T-helper 2 cell treated with Interferon-gamma antibody and Interleukin-4, amounts not matched to agents 100 ng/mL and 5 ng/mL, for 36 hours (primary cell): ENCODE data around the gene FER. TPM values are rescaled to one million over a fixed set of nuclear protein-coding genes. Genes with fewer than 3 reads are reported as not detected.
"Not testable (repeated sequence)": the region's sequence is repeated elsewhere in the genome, so short reads cannot be mapped to it uniquely, and the experiment has no call there.

Source experiments
- intact Hi-C: fragments of 100-400 bp; cut with micrococcal nuclease; formaldehyde crosslinking; loops from one replicate; pipeline ENCODE4 v1.15.1; 2023
- total RNA-seq: library from RNA; stranded (reverse); gene quantifications from 2 replicates; pipeline ENCODE4 v1.2.3, GENCODE V29; 2022

The FER gene
- total RNA-seq, 1 donor from 2014 or later, result 3.4 TPM

DNA sequence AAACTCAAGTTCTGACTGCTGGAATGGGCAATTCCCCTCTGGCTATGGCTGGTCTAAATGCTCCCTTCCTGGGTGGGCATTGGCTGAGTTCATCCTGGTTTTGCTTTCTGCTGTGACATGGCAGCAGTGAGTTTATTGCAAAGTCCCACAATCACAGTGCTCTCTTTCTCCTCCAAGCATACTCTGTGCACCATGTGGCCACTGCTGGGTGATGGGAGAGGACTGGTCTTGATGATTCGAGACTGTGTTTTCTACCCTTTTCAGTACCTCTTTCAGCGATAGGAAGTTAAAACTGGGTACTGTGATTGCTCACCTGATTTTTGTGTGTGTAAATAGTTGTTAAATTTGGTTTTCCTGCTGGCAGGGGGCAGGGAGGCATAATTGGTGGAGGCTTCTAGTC is 49.7 kb downstream of the FER start:
- intact Hi-C loops, result no loop called here

GRCh38 chr5:108797986-108798385 is 50.3 kb downstream of the FER start:
- intact Hi-C loops, result no loop called here

DNA sequence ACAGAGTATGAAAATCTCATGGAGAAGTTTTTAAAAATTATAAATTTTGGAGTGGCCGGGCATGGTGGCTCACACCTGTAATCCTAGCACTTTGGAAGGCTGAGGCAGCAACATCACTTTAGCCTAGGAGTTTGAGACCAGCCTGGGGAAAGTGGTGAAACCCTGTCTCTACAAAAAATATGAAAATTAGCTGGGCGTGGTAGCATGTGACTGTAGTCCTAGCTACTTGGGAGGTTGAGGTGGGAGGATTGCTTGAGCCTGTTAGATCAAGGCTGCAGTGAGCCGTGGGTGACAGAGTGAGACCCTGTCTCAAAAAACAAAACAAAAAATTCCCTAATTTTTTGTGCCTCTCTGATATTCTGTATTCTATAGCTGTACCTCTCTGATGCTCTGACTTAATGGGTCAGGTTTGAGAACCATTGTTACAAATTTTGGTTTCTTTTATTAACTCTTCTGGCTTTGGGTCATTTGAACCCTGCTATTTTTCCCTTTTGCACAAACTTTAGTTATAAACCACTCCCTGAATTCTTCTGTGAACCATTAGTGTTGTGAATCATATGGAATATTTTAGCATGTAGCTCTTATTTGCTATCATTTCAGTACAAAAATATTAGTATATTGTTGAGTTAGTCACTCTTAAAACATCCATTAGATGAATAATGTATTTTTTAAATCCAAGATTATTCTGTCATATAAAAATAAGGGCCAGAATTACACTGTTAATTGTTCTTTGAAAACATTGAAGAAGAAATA is 51.0 kb downstream of the FER start:
- intact Hi-C loops, result no loop called here

- intact Hi-C loops, result no loop called here
Measured at GRCh38 chr5:108801301-108801700, 53.6 kb downstream of the FER start.

- intact Hi-C loops, result no loop called here
Measured at GRCh38 chr5:108801776-108802175, 54.1 kb downstream of the FER start.

GRCh38 chr5:108810717-108811116 is 63.0 kb downstream of the FER start:
- intact Hi-C loops, result no loop called here

DNA sequence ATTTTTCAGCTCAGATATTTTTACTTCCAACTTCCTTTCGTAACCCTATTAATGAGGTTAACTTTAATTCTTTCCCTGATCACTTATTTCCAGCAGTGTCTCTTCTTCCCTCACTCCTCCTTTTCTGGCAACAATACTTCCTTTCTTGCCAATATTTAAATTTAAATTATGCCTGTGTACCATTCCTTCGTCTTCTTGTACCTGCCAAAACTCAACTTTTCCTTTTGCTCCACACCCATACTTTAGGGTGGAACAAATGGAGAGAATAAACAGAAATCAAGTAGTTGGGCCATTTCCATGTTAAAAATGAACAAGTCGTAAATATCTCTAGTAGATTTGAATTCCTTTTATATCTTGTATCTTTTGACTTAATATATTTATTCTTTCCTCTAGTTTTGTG is 66.0 kb downstream of the FER start:
- intact Hi-C loops, result no loop called here

GRCh38 chr5:108814551-108814950 is 66.9 kb downstream of the FER start:
- intact Hi-C loops, result no loop called here

DNA sequence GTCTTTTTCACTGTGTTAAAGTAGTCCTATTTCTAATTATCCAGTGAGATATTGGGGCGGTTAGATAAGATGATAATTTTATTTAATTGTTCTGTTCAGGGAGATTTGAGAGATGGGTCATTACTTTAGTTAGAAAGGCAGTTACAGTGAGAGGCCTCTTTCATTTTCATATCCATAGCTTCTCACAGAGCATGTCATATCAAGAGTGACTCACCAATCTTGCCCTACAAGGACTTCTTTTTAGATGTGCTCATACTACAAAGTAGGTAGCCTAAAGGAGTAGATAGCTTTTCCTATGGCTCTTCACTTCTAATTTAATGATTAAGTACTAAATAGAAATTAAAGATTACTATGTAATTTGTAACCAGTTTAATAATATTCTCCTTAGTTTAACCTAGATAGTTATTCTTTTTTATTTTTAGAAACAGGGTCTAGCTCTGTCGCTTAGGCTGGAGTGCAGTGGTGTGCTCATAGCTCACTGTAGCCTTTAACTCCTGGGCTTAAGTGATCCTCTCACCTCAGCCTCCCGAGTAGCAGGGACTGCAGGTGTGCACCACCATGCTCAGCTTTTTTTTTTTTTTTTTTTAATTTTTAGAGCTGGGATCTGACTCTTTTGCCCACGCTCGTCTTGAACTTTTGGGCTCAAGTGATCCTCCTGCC is 71.0 kb downstream of the FER start:
- intact Hi-C loops, result no loop called here

GRCh38 chr5:108820983-108821382 is 73.3 kb downstream of the FER start:
- intact Hi-C loops, result no loop called here

DNA sequence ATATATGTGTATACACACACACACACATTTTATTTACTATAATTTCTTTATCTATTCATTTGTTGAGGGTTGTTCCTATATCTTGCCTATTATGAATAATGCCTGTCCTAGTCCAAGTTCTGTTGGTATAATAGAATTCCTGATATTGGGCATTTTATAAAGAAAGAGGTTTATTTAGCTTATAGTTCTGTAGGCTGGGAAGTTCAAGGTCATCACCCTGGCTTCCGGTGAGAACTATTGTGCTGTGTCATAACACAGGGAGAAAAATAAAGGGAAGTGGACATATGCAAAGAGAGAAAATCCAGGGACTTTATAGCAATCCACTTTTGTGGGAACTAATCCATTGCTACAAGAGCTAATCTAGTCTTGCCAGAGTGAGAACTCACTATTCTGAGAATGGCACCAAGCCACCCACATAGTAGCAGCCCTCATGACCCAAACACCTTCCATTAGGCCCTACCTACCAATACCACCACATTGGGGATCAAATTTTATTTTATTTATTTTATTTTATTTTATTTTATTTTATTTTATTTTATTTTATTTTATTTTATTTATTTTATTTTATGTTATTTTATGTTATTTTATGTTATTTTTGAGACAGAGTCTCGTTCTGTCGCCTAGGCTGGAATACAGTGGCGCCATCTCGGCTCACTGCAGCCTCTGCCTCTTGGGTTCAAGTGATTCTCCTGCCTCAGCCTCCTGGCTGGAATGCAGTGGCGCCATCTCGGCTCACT is 74.7 kb downstream of the FER start:
- intact Hi-C loops, result no loop called here

GRCh38 chr5:108827131-108827530 is 79.4 kb downstream of the FER start:
- intact Hi-C loops, result no loop called here

- intact Hi-C loops, result no loop called here
Measured at GRCh38 chr5:108830705-108831276, 83.1 kb downstream of the FER start.

DNA sequence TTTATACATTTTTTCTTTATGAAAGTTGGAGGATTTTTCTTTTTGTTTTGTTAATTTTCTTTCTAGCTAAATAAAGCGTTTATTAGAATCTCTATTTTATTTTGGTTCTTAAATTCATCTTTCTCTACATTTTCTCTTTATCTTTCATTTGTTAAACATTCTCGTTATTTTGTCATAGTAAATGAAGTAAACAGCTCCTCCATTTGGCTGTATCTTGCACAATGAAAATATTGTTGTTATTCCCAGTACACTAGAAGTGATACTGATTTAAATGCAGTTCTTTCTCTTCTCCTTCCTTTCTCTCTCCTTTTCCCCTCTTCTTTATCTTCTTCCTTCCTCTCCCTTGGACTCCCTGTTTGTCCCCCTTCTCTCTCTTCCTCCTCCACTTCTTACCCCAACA is 88.8 kb downstream of the FER start:
- intact Hi-C loops, result no loop called here

DNA sequence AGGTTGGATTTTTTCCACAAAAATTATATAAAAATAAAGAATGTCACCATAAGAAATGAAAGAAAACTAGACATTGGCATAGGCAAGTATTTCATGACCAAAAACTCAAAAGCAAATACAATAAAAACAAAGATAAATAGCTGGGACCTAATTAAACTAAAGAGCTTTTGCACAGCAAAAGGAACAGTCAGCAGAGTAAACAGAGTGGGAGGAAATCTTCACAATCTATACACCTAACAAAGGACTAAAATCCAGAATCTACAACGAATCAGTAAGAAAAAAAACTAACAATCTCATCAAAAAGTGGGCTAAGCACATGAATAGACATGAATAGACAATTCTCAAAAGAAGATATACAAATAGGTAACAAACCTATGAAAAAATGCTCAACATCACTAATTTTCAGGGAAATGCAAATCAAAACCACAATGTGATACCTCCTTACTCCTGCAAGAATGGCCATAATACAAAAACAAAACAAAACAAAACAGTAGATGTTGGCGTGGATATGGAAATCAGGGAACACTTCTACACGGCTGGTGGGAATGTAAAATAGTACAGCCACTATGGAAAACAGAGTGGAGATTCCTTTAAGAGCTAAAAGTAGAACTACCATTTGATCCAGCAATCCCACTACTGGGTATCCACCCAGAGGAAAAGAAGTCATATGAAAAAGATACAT is 94.7 kb downstream of the FER start:
- intact Hi-C loops, result not testable (repeated sequence)

DNA sequence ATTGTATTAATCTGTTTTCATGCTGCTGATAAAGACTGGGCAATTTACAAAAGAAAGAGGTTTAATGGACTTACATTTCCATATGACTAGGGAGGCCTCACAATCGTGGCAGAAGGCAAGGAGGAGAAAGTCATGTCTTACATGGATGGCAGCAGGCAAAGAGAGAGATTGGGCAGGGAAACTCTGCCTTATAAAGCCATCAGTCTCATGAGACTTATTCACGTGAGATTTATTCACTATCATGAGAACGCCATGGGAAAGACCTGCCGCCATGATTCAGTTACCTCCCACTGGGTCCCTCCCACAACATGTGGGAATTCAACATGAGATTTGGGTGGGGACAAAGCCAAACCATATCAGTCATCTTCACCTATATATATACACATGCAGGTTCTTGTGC is 103.4 kb downstream of the FER start:
- intact Hi-C loops, result not testable (repeated sequence)

GRCh38 chr5:108857905-108858304 is 110.2 kb downstream of the FER start:
- intact Hi-C loops, result no loop called here

GRCh38 chr5:108858959-108859358 is 111.3 kb downstream of the FER start:
- intact Hi-C loops, result no loop called here

- intact Hi-C loops, result no loop called here
Measured at GRCh38 chr5:108862211-108862610, 114.5 kb downstream of the FER start.

- intact Hi-C loops, result not testable (repeated sequence)
Measured at GRCh38 chr5:108866097-108866496, 118.4 kb downstream of the FER start.

- intact Hi-C loops, result no loop called here
Measured at GRCh38 chr5:108867656-108868055, 120.0 kb downstream of the FER start.
